ENCODE data around the gene PHF24.

DNA sequence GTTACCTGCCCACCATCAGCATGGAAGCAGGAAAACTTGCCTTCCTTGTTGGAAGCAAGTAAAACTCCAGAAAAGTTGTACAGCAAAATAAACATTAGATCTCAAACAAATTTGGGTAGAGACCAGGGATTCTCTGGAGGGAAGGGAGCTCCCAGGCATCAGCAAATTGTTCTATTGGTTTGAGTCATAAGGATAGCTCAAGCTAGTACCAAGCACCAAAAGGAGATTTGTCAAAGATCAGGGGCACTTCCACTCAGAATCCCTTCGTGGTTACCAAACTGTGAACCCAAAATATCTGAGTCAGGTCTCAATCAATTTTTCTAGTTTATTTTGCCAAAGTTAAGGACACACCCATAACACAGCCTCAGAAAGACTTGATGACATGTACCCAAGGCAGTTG, 69.3 kb downstream of the PHF24 start:
- no peak for TF ChIP-seq CTCF (optimal IDR thresholded peaks at IDR 0.05 in 1 of 3, IDR thresholded peaks at IDR 0.05 in 1 of 3, conservative IDR thresholded peaks at IDR 0.05 in 1 of 3; ENCODE audit: extremely low read depth in 1 of 3, insufficient read depth in 2 of 3, low read length in 3 of 3)
- no peak for TF ChIP-seq EZH2 (IDR thresholded peaks at IDR 0.05; ENCODE audit: low read length)

Measured in keratinocyte (primary cell).